Heart left ventricle (tissue), 13 donors: ENCODE data around the gene MYD88.

ENCODE experiments used
- CTCF ChIP-seq, 12 donors: fragments of 200-600 bp; sonication (generic) in 4 of 12; IDR thresholded peaks; one replicate each; pipeline versions ENCODE4 v1.5.0 to v1.8.0; 2018 to 2022; ENCODE audit warnings: antibody characterized with exemption in 12 of 12, mild to moderate bottlenecking in 5 of 12
- POLR2A ChIP-seq, 2 donors: fragments of 450-650 bp; IDR thresholded peaks; one replicate each; pipeline ENCODE4 v1.6.1; 2017; ENCODE audit warnings: antibody characterized with exemption in 2 of 2, mild to moderate bottlenecking in 2 of 2, moderate library complexity in 2 of 2
- donor health status: ischemic (EF 13 %, LVEDD 7.1; RV severe dilation, severe dysfunction).
- donor health status: DM: no; HTN: yes; CAD: no.
- donor health status: DM: no; HTN: no; CAD: no.
- donor health status: ischemic (EF 25% LVEDD 6.9; RV normal size, moderate dysfunction).
- donor health status: ischemic (EF 25% LVEDD 5.7; RV mildly dilated, moderate dysfunction).
- donor health status: ischemic (EF 35%, LVEDD 5.7; RV mildly dilated, moderate dysfunction).
- donor health status: nonischemic (EF 11% LVEDD 7.7; RV severe dilation, severe dysfunction).
- donor health status: DM: yes; HTN: yes; CAD: no.
- donor health status: PGD.
- donor health status: ischemic (EF 29% LVEDD 5.4; RV normal size, mild dysfunction).
- donor health status: nonischemic (EF 23%, LVEDD 6.1; RV moderate dilation, normal function).

- no peak for TF ChIP-seq CTCF (IDR thresholded peaks at IDR 0.05)
- no peak for TF ChIP-seq POLR2A (IDR thresholded peaks at IDR 0.05)
These were observed 42.6 kb upstream of the MYD88 start for GRCh38 chr3:38095669-38096483.
